Stimulated activated memory B cell treated with anti-CD40 and anti-IgM and Interleukin-4, amounts not matched to agents 10 μg/mL and 1 μg/mL and 100 μg/mL, for 72 hours (primary cell): Measurements from ENCODE around the gene CHMP1B.

Experiments
- ATAC-seq: fragments of 150-1000 bp; cut with Tn5 transposase; 2 replicates; pipeline ENCODE4 v1.10.0; 2021
- H3K27ac Mint-ChIP-seq: one replicate; pipeline ENCODE4 v1.8.0; 2022; ENCODE audit warnings: mild to moderate bottlenecking, mixed read lengths
- H3K27me3 Mint-ChIP-seq: one replicate; pipeline ENCODE4 v1.8.0; 2022; ENCODE audit warnings: mixed read lengths
- H3K36me3 Mint-ChIP-seq: one replicate; pipeline ENCODE4 v1.8.0; 2022; ENCODE audit warnings: mixed read lengths
- H3K4me1 Mint-ChIP-seq: one replicate; pipeline ENCODE4 v1.8.0; 2022; ENCODE audit warnings: mixed read lengths
- H3K4me3 Mint-ChIP-seq: one replicate; pipeline ENCODE4 v1.8.0; 2022; ENCODE audit warnings: mild to moderate bottlenecking, moderate library complexity, mixed read lengths
- H3K9me3 Mint-ChIP-seq: one replicate; pipeline ENCODE4 v1.8.0; 2022; ENCODE audit warnings: mixed read lengths

Gene CHMP1B

DNA sequence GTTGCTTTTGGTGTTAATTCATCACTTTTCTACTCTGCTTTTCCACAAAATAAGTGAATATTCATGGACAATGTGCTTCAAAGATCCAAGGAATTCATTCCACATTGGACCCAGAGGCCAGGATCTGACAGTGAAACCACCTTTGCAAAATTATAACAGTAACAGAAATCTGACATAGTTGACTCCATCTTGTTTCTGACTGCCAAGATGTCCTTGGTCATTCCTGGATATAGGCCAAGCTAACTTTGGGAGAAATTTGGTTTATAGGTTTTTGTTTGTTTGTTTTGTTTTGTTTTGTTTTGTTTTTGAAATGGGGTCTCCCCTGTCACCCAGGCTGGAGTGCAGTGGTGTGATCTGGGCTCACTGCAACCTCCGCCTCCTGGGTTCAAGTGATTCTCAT is 46.6 kb downstream of the CHMP1B start:
- no peak for ATAC-seq
- H3K4me3 Mint-ChIP-seq = no peak overlapping the region
- H3K9me3 Mint-ChIP-seq = no peaks in the 10 kb centered on the region
- H3K27me3 Mint-ChIP-seq = no peaks in the 10 kb centered on the region
- H3K4me1 Mint-ChIP-seq = peaks cover 8% of the 10 kb centered on the region
- H3K36me3 Mint-ChIP-seq = peaks cover 58% of the 10 kb centered on the region
- H3K27ac Mint-ChIP-seq = no peak overlapping the region

DNA sequence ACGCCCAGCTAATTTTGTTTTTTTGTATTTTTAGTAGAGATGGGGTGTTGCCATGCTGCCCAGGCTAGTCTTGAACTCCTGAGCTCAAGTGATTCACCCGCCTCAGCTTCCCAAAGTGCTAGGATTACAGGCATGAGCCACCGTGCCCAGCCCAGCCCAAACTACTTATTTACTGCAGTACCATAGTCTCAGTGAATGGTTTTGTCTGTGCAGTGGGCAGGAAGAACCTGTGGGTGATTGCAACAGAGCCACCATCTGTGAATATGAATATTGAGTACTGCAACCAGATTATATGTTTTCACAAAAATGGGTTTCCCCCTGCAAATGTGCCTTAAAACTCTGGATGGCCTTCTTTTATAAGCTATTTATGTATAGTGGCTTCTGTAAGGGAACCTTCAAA is 47.9 kb downstream of the CHMP1B start:
- H3K27ac Mint-ChIP-seq = no peak overlapping the region
- H3K36me3 Mint-ChIP-seq = peaks cover 54% of the 10 kb centered on the region
- H3K9me3 Mint-ChIP-seq = no peaks in the 10 kb centered on the region
- no peak overlapping the region for H3K4me3 Mint-ChIP-seq
- peaks cover 9% of the 10 kb centered on the region for H3K4me1 Mint-ChIP-seq
- ATAC-seq = no peak
- H3K27me3 Mint-ChIP-seq = no peaks in the 10 kb centered on the region

GRCh38 chr18:11901826-11902438 is 50.7 kb downstream of the CHMP1B start:
- H3K27ac Mint-ChIP-seq = no peak overlapping the region
- no peak overlapping the region for H3K4me3 Mint-ChIP-seq

DNA sequence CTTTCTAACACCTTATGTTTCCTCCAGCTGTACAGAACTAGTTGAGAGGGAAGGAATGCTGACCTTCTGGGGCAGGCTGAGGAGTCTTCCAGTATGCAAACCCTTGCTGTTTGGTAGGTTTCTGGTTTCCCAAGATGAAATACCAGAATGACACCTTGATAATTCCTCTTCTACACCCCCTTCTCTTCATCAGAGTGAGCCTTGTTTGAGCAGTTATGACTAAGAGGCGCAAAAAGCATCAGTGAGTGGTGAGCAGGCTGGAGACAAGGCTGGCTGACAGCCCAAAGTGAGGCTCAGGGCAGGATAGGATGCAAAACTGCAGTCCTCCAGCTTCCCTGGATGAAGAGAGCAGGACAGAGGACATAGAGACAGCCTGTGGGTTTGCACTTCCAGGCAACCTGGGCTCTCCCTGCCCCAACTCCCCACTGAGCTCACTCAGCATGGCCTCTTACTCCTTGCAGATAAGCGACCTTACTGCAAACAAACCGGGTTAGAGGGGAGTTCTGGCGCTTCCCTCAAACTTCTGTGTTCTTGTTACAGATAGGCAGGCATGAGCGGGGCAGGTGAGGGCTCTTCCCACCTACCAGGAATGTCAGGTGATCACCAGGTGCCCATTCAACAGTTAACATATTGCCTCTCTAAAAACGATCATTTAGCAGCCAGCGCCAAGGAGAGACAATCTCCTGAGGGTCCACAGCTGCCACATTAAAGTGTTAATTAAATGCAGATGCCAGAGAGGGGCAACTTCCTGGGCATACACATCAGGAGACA is 51.5 kb downstream of the CHMP1B start:
- Mint-ChIP-seq H3K36me3 (peaks cover 35% of the 10 kb centered on the region), H3K4me3 (no peak overlapping the region), H3K9me3 (no peaks in the 10 kb centered on the region), H3K27ac (no peak overlapping the region), H3K27me3 (no peaks in the 10 kb centered on the region), H3K4me1 (peaks cover 17% of the 10 kb centered on the region)
- ATAC-seq = no peak

More at GRCh38 chr18:11901826-11902438, 50.7 kb downstream of the CHMP1B start:
- ATAC-seq = no peak
- no peaks in the 10 kb centered on the region for H3K27me3 Mint-ChIP-seq
- H3K36me3 Mint-ChIP-seq = peaks cover 42% of the 10 kb centered on the region
- H3K4me1 Mint-ChIP-seq = peaks cover 9% of the 10 kb centered on the region
- H3K9me3 Mint-ChIP-seq = no peaks in the 10 kb centered on the region
